ENCODE data around the gene LRRC47.

The LRRC47 gene

DNA sequence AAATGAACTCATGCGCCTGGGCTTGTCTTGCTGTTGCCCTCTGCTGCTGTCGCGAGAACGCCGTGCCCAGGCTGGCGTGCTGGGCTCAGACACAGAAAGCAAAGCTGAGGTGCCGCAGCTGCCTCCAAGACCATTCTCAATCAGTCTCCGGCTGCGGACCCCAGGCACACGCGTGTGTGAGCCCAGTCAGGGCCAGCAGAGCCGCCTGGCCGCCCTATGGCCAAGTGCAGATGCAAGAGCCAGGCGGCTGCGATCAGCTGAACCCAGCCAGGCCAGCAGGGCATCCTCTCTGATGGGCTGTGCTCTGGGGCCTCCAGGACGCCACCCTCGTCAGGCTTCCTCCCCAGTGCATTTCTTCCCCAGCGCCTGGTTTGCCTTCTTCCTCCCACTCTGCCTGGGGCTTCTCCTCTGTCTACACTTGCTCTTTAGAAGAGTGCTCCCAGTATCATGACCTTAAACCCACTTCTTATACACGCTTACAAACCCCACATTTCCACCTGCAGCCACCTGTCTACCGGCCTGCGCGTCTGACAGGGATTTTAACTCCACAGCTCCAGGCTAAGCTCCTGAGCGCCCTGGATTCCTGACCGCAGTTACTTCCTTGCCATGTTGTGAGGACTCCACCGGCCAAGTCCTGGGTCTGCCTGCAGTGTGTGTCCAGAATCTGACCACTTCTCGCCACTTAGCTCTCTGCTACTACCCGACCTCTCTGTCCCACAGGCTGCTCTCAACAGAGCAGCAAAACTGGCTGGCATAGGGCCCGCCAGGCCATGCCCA lies 21.7 kb upstream of the LRRC47 start:
- TF ChIP-seq SNAI2 (CRISPR knock-in tag; IDR thresholded peaks at IDR 0.05) (no peak), CSRNP3 (CRISPR knock-in tag; IDR thresholded peaks at IDR 0.05) (no peak), GLIS3 (CRISPR knock-in tag; IDR thresholded peaks at IDR 0.05) (no peak), TCF4 (CRISPR knock-in tag; IDR thresholded peaks at IDR 0.05; ENCODE audit: borderline replicate concordance) (no peak), ZFP3 (CRISPR knock-in tag; IDR thresholded peaks at IDR 0.05) (no peak), PATZ1 (CRISPR knock-in tag; IDR thresholded peaks at IDR 0.05; ENCODE audit: borderline replicate concordance) (no peak), ISL1 (CRISPR knock-in tag; IDR thresholded peaks at IDR 0.05) (no peak)
- no peak for ATAC-seq

GRCh38 chr1:3817138-3817740 lies 20.9 kb upstream of the LRRC47 start:
- ATAC-seq: no peak
- no peak for TF ChIP-seq ZFP30 (CRISPR knock-in tag; IDR thresholded peaks at IDR 0.05)
- TF ChIP-seq ISL1 (CRISPR knock-in tag; IDR thresholded peaks at IDR 0.05): no peak
- no peak for TF ChIP-seq PPARA (CRISPR knock-in tag; IDR thresholded peaks at IDR 0.05; ENCODE audit: borderline replicate concordance)
- no peak for TF ChIP-seq CREB5 (CRISPR knock-in tag; IDR thresholded peaks at IDR 0.05; ENCODE audit: low read depth)
- no peak for TF ChIP-seq ZNF8 (CRISPR knock-in tag; IDR thresholded peaks at IDR 0.05)
- no peak for TF ChIP-seq TCF4 (CRISPR knock-in tag; IDR thresholded peaks at IDR 0.05; ENCODE audit: borderline replicate concordance)
- TF ChIP-seq, protein P1, sequence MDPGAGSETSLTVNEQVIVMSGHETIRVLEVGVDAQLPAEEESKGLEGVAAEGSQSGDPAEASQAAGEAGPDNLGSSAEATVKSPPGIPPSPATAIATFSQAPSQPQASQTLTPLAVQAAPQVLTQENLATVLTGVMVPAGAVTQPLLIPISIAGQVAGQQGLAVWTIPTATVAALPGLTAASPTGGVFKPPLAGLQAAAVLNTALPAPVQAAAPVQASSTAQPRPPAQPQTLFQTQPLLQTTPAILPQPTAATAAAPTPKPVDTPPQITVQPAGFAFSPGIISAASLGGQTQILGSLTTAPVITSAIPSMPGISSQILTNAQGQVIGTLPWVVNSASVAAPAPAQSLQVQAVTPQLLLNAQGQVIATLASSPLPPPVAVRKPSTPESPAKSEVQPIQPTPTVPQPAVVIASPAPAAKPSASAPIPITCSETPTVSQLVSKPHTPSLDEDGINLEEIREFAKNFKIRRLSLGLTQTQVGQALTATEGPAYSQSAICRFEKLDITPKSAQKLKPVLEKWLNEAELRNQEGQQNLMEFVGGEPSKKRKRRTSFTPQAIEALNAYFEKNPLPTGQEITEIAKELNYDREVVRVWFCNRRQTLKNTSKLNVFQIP (CRISPR knock-in tag; IDR thresholded peaks at IDR 0.05; ENCODE audit: borderline replicate concordance, low read depth): no peak
- TF ChIP-seq TOX (CRISPR knock-in tag; IDR thresholded peaks at IDR 0.05; ENCODE audit: borderline replicate concordance): no peak
- no peak for TF ChIP-seq ESRRG (CRISPR knock-in tag; IDR thresholded peaks at IDR 0.05)
- TF ChIP-seq ZFP3 (CRISPR knock-in tag; IDR thresholded peaks at IDR 0.05): no peak
- TF ChIP-seq BACH2 (CRISPR knock-in tag; IDR thresholded peaks at IDR 0.05; ENCODE audit: borderline replicate concordance): no peak

GRCh38 chr1:3816331-3817137 lies 20.2 kb upstream of the LRRC47 start:
- ATAC-seq: no peak
- no peak for TF ChIP-seq BACH2 (CRISPR knock-in tag; IDR thresholded peaks at IDR 0.05; ENCODE audit: borderline replicate concordance)
- no peak for TF ChIP-seq TOX (CRISPR knock-in tag; IDR thresholded peaks at IDR 0.05; ENCODE audit: borderline replicate concordance)
- TF ChIP-seq, protein P1 (CRISPR knock-in tag; IDR thresholded peaks at IDR 0.05; ENCODE audit: borderline replicate concordance, low read depth): no peak
- TF ChIP-seq ZNF565 (CRISPR knock-in tag; conservative IDR thresholded peaks at IDR 0.05; ENCODE audit: low read depth): no peak
- TF ChIP-seq PPARA (CRISPR knock-in tag; IDR thresholded peaks at IDR 0.05; ENCODE audit: borderline replicate concordance): no peak
- no peak for TF ChIP-seq ESRRG (CRISPR knock-in tag; IDR thresholded peaks at IDR 0.05)
- no peak for TF ChIP-seq TCF4 (CRISPR knock-in tag; IDR thresholded peaks at IDR 0.05; ENCODE audit: borderline replicate concordance)
- no peak for TF ChIP-seq OSR1 (CRISPR knock-in tag; IDR thresholded peaks at IDR 0.05)

Data from SK-N-SH treated with all-trans-retinoic acid at 6 μM for 48 hours (cell line).